ENCODE results near the gene NT5C. TPM values are rescaled to one million over a fixed set of nuclear protein-coding genes. Genes with fewer than 3 reads are reported as not detected.

NT5C gene
- total RNA-seq, 4 donors from 2014 or later: 74.5 to 121 (median 99.6) TPM

- no peak for TF ChIP-seq CTCF (IDR thresholded peaks at IDR 0.05)
- TF ChIP-seq POLR2AphosphoS5 (IDR thresholded peaks at IDR 0.05): no peak
- Histone ChIP-seq H3K27me3 (no peaks in the 10 kb centered on the region), H3K9me3 (no peaks in the 10 kb centered on the region), H3K36me3 (peaks cover 0 to 35% of the 10 kb centered on the region in 2 donors), H3K4me3 (no peak overlapping the region), H3K4me1 (peaks cover 0 to 37% (median 7%) of the 10 kb centered on the region in 3 donors), H3K27ac (peak overlapping the region in 2 of 4 donors; percentile 20 to 21)
- no peak for ATAC-seq
- 47% methylated on average over 7 of the region's 9 CpGs; no CpG with 5 or more reads in 1 of the 2 donors for WGBS, 2 donors (ENCODE audit: low coverage in 1 of 2)
Observed at GRCh38 chr17:75116737-75117136, 14.8 kb downstream of the NT5C start.

- H3K9me3 ChIP-seq: no peaks in the 10 kb centered on the region
- no peaks in the 10 kb centered on the region for H3K27me3 ChIP-seq
- H3K4me1 ChIP-seq: peaks cover 0 to 49% (median 15%) of the 10 kb centered on the region in 3 donors
- no peak for ATAC-seq
- H3K4me3 ChIP-seq: no peak overlapping the region
- TF ChIP-seq EP300 (IDR thresholded peaks at IDR 0.05): no peak
- no peak for TF ChIP-seq POLR2AphosphoS5 (IDR thresholded peaks at IDR 0.05)
- TF ChIP-seq CTCF (IDR thresholded peaks at IDR 0.05): no peak
- no peak for TF ChIP-seq POLR2A (IDR thresholded peaks at IDR 0.05)
- H3K27ac ChIP-seq: no peak overlapping the region
- peaks cover 0 to 29% of the 10 kb centered on the region in 2 donors for H3K36me3 ChIP-seq
Observed at GRCh38 chr17:75115555-75115954, 16.0 kb downstream of the NT5C start.

GRCh38 chr17:75114552-75115314, 16.8 kb downstream of the NT5C start:
- H3K4me3 ChIP-seq: peak overlapping the region; percentile 58
- H3K4me1 ChIP-seq: peaks cover 0 to 55% (median 17%) of the 10 kb centered on the region in 3 donors
- peak; percentile 3 for ATAC-seq
- peaks cover 0 to 21% of the 10 kb centered on the region in 2 donors for H3K36me3 ChIP-seq
- peak overlapping the region; percentile 52 to 90 (median 86) for H3K27ac ChIP-seq
- 36 to 39% methylated on average over 11 to 14 of the region's 19 CpGs for WGBS, 2 donors (ENCODE audit: low coverage in 1 of 2)
- H3K27me3 ChIP-seq: no peaks in the 10 kb centered on the region
- TF ChIP-seq EP300 (IDR thresholded peaks at IDR 0.05) (no peak), CTCF (IDR thresholded peaks at IDR 0.05) (no peak)
- H3K9me3 ChIP-seq: no peaks in the 10 kb centered on the region

GRCh38 chr17:75113798-75114551, 17.6 kb downstream of the NT5C start:
- no peaks in the 10 kb centered on the region for H3K9me3 ChIP-seq
- H3K27me3 ChIP-seq: no peaks in the 10 kb centered on the region
- peak overlapping the region; percentile 58 for H3K4me3 ChIP-seq
- H3K4me1 ChIP-seq: peaks cover 0 to 62% (median 21%) of the 10 kb centered on the region in 3 donors
- peaks cover 0 to 18% of the 10 kb centered on the region in 2 donors for H3K36me3 ChIP-seq
- 0 to 10% methylated on average over 1 to 6 of the region's 22 CpGs for WGBS, 2 donors (ENCODE audit: low coverage in 1 of 2)
- peak overlapping the region; percentile 52 to 90 (median 86) for H3K27ac ChIP-seq
- peak; percentile 80 for ATAC-seq
- TF ChIP-seq POLR2AphosphoS5 (IDR thresholded peaks at IDR 0.05) (peak; percentile 9), POLR2A (IDR thresholded peaks at IDR 0.05) (no peak), CTCF (IDR thresholded peaks at IDR 0.05) (peak in 3 of 4 experiments; percentile 96 to 97 (median 96))

Measured in gastroesophageal sphincter (tissue), 4 donors.